GM19238 (cell line): ENCODE measurements around the gene COL5A1.

Source experiments
- DNase-seq: peaks from one replicate; pipeline ENCODE4 v3.0.0; 2011; ENCODE audit warnings: low spot score; ENCODE audit not compliant: insufficient read length

Gene COL5A1

GRCh38 chr9:134888603-134889190 is 247.1 kb downstream of the COL5A1 start:
- no peak for DNase-seq

GRCh38 chr9:134889386-134890154 is 248.0 kb downstream of the COL5A1 start:
- DNase-seq = no peak

- no peak for DNase-seq
These were observed 248.5 kb downstream of the COL5A1 start for GRCh38 chr9:134890155-134890495.

- DNase-seq = no peak
These were observed 249.4 kb downstream of the COL5A1 start for GRCh38 chr9:134891053-134891452.

DNA sequence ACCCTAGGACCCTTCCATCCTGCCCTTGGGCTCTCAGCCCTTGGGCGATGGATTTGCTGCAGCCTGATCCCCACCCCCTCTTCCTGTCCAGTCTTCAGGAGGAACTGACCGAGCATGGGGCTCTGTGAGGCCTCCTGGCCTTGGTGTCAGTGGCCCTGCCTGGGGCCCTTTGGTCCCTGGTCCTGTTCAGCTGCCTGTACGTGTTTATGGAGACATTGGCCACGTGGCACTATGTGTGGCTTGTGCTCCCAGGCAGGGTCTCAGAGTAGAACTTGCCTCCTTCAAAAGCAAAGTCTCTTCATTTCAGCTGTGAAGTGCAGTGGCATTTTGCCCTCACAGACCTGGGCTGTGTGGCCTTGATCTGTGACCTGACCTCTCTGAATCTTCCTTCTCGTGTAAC is 250.1 kb downstream of the COL5A1 start:
- DNase-seq = no peak

- no peak for DNase-seq
These were observed 250.6 kb downstream of the COL5A1 start for GRCh38 chr9:134892221-134892620.

DNA sequence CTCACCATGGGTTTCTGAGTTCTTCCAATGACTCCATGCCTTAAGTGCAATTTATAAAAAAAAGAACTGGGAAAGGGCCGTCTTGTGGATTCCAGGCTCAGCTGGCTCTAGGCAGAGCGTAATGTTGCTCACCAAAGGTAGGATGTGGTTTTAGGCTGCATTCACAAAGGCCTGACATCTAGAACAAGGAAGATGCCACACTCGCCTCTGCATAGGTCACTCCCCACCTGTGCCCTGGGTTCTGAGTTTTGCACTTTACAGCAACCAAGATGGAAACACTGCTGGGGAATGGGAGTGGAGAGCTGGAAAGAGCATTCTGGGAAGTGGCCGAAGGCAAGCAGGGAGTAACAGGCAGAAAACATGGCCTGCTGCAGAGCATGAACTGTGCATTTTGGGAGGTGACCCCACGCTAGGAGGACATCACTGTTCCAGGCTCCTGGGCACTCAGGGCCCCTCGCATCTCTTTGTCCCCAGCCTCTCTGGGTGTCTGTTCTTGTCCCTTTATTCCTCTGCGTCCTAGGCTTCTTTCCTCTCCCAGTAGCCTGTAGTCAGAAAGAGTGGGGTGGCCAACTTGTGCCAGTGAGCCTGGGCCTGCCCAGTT is 251.3 kb downstream of the COL5A1 start:
- no peak for DNase-seq
